GM18951 (cell line): ENCODE measurements around the gene BTBD17.

ENCODE experiments used
- POLR2A ChIP-seq: IDR thresholded peaks from 4 replicates; pipeline ENCODE4 v1.6.1; 2011; ENCODE audit warnings: mild to moderate bottlenecking; ENCODE audit not compliant: insufficient read length, insufficient read depth; ENCODE audit errors: extremely low read depth
- in situ Hi-C: fragments of 300-500 bp; cut with MboI; formaldehyde crosslinking; loops from one replicate; pipeline ENCODE4 v1.12.0; 2022; ENCODE audit warnings: low sequenced_read_pairs, mixed read lengths, inconsistent platforms; ENCODE audit not compliant: unreplicated experiment

Gene BTBD17

DNA sequence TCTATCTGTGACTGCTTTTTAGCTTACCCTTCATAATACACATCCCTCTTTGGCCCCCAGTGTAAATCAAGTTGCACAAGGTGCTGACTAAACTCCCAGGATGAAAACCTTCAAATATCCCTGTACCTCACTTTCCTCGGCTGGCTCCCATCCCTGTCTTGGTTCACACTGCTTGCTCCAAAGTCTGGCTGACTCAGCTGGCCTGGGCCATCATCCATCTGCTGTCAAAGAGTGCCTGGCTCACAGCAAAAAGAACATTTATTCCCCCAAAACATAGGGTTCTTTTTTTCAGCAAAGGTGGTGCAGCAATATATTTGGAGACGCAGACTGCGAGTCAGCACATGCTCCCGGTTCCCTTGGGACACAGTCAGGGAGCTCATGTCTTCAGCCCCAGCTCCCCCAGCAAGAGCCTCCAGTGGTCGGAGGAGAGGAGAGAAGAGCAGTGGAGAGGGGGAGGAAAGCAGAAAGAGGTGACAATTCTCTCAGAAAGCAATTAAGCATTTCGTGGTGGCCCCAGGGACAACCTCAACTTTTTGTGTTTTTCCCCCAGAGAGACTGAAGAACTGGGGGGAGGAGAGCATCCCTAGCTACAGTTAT lies 31.8 kb upstream of the BTBD17 start:
- TF ChIP-seq POLR2A: no peak
- in situ Hi-C loops: no loop called here

DNA sequence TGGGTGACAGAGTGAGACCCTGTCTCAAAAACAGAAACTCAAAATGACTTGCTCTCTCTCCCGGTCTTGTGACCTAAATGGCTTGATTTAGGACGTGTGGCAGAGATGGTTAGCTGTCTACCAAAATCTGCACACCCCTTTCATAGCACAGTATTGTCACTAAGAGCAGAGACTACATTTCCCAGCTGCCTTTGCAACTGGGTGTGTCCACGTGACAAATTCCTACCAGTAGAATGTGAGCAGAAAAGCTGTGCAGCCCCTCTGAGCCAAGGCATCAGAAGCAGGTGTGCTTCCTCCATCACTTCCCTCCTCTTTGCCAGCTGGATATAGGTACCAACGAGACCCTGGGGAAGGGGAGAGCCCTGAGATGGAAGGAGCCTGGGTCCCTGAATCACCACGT lies 31.2 kb upstream of the BTBD17 start:
- no peak for TF ChIP-seq POLR2A
- in situ Hi-C loops: no loop called here

GRCh38 chr17:74391771-74392170 lies 30.1 kb upstream of the BTBD17 start:
- no peak for TF ChIP-seq POLR2A
- in situ Hi-C loops: no loop called here

DNA sequence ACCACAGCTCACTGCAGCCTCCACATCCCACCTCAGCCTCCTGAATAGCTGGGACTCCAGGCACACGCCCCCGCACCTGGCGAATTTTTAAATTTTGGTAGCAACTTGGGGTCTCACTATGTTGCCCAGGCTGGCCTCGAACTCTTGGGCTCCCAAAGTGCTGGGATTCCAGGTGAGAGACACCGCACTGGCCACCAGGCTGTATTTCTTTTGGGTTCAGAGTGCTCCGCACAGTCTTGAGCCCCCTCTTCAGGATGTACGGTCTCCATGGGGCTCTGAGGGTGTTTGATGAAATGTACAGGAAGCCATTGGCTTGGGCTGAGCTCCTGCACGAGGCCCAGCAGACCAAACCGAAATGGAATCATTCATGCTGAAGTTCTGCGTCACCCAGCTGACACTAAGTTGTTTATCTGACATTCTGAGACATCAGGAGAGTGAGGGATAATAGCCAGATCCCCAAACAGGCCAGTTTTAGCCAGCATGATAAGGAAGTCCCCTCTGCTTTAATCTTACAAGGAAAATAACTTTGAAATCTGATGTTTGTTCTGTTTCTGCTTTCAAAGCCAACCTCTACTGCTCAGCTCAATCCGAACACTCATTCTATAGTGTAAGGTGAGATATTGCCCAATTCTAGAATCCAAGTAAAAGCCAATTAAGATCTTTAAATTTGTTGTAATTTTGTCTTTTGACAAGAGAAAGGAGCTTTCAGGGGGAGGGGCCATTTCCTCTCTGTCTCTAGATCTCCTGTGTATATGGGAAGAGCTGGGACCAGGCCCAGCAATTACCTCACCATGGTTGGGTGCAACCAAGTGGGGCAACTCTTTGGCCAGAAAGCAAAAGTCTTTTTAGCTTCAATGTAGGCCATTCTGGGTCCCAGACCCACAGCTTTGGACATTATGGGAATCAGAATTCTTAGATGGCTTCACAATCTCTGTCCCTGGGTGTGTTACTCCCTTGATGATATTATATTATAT lies 29.3 kb upstream of the BTBD17 start:
- no peak for TF ChIP-seq POLR2A
- in situ Hi-C loops: no loop called here

- in situ Hi-C loops: no loop called here
- TF ChIP-seq POLR2A: no peak
These were observed 28.4 kb upstream of the BTBD17 start for GRCh38 chr17:74389937-74390679.

GRCh38 chr17:74389084-74389753 lies 27.6 kb upstream of the BTBD17 start:
- TF ChIP-seq POLR2A: no peak
- in situ Hi-C loops: no loop called here

- in situ Hi-C loops: no loop called here
- TF ChIP-seq POLR2A: no peak
These were observed 25.9 kb upstream of the BTBD17 start for GRCh38 chr17:74387365-74388218.

GRCh38 chr17:74386386-74386785 lies 24.7 kb upstream of the BTBD17 start:
- in situ Hi-C loops: no loop called here
- no peak for TF ChIP-seq POLR2A

DNA sequence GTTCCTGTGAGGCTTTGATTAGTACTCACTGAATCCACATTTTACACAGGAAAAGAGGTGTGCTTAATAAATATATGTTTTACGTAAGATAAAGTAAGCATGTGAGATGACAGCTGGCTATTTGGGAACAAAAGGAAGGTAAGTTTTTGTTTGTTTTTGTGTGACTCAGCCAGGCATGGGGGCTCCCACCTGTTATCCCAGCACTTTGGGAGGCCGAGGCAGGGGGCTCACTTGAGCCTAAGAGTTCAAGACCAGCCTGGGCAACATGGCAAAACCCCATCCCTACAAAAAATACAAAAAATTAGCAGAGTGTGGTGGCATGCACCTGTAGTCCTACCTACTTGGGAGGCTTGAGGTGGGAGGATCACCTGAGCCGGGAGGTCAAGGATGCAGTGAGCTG lies 23.5 kb upstream of the BTBD17 start:
- in situ Hi-C loops: no loop called here

GRCh38 chr17:74383141-74383540 lies 21.5 kb upstream of the BTBD17 start:
- TF ChIP-seq POLR2A: no peak
- in situ Hi-C loops: no loop called here

More for the DNA sequence above, 23.5 kb upstream of the BTBD17 start:
- no peak for TF ChIP-seq POLR2A

DNA sequence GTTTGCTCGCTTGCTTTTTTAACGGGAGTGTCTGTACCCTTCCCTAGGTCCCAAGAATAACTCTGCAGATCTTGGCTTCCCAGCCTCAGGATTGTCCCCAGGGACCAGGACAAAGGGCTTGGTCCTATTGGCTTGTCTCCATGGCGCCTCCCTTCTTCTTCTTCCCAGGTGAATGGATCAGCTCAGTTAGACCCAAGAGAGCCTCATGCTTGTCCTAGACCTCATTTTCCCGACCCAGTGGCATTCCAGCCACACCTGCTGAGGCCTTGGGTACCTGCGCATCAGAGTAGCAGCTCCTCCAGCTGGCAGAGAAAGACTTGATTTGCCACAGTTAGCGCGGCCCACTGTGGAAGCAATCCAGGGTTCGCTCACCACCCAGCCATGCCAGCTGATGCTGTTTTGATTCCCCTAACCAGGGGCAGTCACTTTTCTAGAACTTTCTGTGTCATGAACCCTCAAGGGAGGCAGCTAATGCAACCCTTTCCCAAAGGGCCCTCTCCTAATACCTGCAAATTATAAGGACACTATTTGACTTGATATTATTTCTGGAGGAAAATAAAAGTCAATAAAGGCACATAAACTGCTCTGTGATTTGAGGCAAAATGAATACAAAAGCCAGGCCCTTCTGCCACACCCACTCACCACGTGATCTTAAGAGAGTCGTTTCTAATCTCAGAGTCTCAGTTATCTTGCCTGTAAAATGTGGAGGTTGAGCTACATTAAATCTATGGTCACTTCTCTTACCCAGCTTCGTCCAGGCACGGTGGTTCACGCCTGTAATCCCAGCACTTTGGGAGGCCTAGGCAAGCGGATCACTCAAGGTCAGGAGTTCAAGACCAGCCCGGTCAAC lies 19.5 kb upstream of the BTBD17 start:
- in situ Hi-C loops: no loop called here
- TF ChIP-seq POLR2A: no peak
